GM23338 (cell line): ENCODE data around the gene IL4I1.

Source experiments
- CTCF ChIP-seq, 2 experiments: fragments of 200-600 bp in 1 of 2; sonication (generic) in 1 of 2; conservative IDR thresholded peaks; 2 replicates each; pipeline versions ENCODE4 v1.5.1 to v1.6.1; 2016 to 2017; ENCODE audit warnings: antibody characterized with exemption in 2 of 2, low read depth in 2 of 2, mild to moderate bottlenecking in 2 of 2, moderate library complexity in 1 of 2
- EZH2 ChIP-seq: fragments of 200-600 bp; sonication (generic); IDR thresholded peaks from one replicate; pipeline ENCODE4 v1.8.0; 2017; ENCODE audit warnings: antibody characterized with exemption, mild to moderate bottlenecking, low read depth; ENCODE audit not compliant: unreplicated experiment
- EZH2phosphoT487 ChIP-seq: fragments of 200-600 bp; sonication (generic); IDR thresholded peaks from one replicate; pipeline ENCODE4 v1.8.1; 2018; ENCODE audit warnings: antibody characterized with exemption; ENCODE audit not compliant: unreplicated experiment
- POLR2AphosphoS5 ChIP-seq: IDR thresholded peaks from 2 replicates; pipeline ENCODE4 v1.6.1; 2016; ENCODE audit warnings: antibody characterized with exemption, low read depth
- STAT1 ChIP-seq: IDR thresholded peaks from one replicate; pipeline ENCODE4 v1.6.1; 2016; ENCODE audit warnings: antibody characterized with exemption; ENCODE audit not compliant: unreplicated experiment
- ZNF462 ChIP-seq: fragments of 250-450 bp; sonication (Bioruptor Pico); IDR thresholded peaks from 2 replicates; pipeline ENCODE4 v1.5.0; 2020; ENCODE audit warnings: mild to moderate bottlenecking, moderate library complexity
- TF ChIP-seq, protein P1 (sequence below): IDR thresholded peaks from one replicate; pipeline ENCODE4 v1.6.1; 2018; ENCODE audit warnings: antibody characterized with exemption; ENCODE audit not compliant: unreplicated experiment

DNA sequence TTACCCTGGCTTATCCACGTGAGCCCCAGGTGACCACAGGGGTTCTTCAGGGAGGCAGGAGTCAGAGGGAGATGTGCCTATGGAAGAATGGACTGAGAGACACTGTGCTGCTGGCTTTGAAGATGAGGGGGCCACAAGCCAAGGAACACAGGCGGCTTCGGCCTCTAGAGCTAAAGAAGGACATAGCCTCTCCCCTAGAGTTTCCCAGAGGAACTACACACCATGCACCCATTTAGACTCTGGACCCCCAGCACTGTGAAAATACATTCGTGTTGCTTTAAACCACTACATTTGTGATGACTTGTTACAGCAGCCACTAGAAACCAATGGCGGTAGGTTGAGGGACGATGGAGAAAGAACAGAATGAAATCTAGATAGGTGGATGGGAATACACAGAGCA lies 18.6 kb upstream of the IL4I1 start:
- no peak for TF ChIP-seq POLR2AphosphoS5
- TF ChIP-seq CTCF (conservative IDR thresholded peaks at IDR 0.05; ENCODE audit: low read depth in 2 of 2) = peak; percentile 11 to 46; a peak in 2 of 4 replicates
- TF ChIP-seq EZH2phosphoT487 = no peak
- no peak for TF ChIP-seq EZH2
- no peak for TF ChIP-seq ZNF462 (CRISPR knock-in tag)
- TF ChIP-seq, protein P1, sequence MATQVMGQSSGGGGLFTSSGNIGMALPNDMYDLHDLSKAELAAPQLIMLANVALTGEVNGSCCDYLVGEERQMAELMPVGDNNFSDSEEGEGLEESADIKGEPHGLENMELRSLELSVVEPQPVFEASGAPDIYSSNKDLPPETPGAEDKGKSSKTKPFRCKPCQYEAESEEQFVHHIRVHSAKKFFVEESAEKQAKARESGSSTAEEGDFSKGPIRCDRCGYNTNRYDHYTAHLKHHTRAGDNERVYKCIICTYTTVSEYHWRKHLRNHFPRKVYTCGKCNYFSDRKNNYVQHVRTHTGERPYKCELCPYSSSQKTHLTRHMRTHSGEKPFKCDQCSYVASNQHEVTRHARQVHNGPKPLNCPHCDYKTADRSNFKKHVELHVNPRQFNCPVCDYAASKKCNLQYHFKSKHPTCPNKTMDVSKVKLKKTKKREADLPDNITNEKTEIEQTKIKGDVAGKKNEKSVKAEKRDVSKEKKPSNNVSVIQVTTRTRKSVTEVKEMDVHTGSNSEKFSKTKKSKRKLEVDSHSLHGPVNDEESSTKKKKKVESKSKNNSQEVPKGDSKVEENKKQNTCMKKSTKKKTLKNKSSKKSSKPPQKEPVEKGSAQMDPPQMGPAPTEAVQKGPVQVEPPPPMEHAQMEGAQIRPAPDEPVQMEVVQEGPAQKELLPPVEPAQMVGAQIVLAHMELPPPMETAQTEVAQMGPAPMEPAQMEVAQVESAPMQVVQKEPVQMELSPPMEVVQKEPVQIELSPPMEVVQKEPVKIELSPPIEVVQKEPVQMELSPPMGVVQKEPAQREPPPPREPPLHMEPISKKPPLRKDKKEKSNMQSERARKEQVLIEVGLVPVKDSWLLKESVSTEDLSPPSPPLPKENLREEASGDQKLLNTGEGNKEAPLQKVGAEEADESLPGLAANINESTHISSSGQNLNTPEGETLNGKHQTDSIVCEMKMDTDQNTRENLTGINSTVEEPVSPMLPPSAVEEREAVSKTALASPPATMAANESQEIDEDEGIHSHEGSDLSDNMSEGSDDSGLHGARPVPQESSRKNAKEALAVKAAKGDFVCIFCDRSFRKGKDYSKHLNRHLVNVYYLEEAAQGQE = no peak
- no peak for TF ChIP-seq STAT1
